ENCODE measurements around the gene LRMDA. TPM values are rescaled to one million over a fixed set of nuclear protein-coding genes. Genes with fewer than 3 reads are reported as not detected.

Gene LRMDA
- total RNA-seq, 4 donors from 2014 or later, result 9.8 to 18.6 (median 15.8) TPM

DNA sequence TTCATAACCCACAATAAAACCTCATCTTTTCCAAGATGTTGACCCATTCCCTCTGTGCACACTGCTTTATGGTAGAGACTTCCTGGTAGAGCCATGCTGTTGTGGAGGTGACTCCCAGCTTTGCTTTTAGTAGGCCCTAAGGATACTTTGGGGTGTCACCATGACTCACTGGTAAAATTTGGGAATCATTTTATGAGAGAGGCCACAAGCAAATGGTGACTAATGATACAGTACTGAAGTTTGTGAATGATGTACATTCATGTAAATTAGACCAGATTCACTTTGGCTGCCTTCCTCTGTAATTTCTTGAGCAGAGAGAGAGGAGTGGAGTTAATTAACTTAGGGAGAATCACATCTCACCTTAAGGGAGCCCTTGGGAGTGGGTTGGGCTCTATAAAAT lies 686.5 kb downstream of the LRMDA start:
- H3K27me3 ChIP-seq, result no peaks in the 10 kb centered on the region
- no peak overlapping the region for H3K27ac ChIP-seq
- no peaks in the 10 kb centered on the region for H3K9me3 ChIP-seq
- no peaks in the 10 kb centered on the region for H3K4me1 ChIP-seq
- H3K36me3 ChIP-seq, result no peaks in the 10 kb centered on the region
- no peak overlapping the region for H3K4me3 ChIP-seq
- no peak for TF ChIP-seq POLR2A (IDR thresholded peaks at IDR 0.05)
- TF ChIP-seq, protein P1, sequence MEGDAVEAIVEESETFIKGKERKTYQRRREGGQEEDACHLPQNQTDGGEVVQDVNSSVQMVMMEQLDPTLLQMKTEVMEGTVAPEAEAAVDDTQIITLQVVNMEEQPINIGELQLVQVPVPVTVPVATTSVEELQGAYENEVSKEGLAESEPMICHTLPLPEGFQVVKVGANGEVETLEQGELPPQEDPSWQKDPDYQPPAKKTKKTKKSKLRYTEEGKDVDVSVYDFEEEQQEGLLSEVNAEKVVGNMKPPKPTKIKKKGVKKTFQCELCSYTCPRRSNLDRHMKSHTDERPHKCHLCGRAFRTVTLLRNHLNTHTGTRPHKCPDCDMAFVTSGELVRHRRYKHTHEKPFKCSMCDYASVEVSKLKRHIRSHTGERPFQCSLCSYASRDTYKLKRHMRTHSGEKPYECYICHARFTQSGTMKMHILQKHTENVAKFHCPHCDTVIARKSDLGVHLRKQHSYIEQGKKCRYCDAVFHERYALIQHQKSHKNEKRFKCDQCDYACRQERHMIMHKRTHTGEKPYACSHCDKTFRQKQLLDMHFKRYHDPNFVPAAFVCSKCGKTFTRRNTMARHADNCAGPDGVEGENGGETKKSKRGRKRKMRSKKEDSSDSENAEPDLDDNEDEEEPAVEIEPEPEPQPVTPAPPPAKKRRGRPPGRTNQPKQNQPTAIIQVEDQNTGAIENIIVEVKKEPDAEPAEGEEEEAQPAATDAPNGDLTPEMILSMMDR (IDR thresholded peaks at IDR 0.05), result no peak
- TF ChIP-seq EP300 (IDR thresholded peaks at IDR 0.05), result no peak
- no peak for DNase-seq (ENCODE audit: low spot score in 2 of 2)

DNA sequence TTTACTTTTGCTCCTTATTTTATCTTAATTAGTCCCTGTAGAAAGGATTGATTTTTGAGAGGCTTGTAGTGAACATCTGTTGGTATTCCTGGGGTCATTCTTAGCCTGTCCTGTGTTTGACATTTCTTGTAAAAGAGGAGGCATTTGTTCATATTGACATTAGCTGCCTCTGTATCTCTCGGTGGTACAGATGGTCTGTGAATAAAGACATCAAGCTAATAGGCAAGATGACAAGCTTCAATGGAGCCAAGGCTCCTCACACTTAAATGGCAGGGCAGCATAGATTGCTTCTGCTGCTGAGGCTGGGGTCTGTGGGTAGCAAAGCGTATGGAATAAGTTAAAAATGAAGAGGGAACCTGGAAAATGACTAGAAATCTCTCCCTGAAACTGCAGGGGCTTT lies 687.6 kb downstream of the LRMDA start:
- Histone ChIP-seq H3K4me3 (no peak overlapping the region), H3K27ac (no peak overlapping the region), H3K9me3 (no peaks in the 10 kb centered on the region), H3K4me1 (no peaks in the 10 kb centered on the region), H3K27me3 (no peaks in the 10 kb centered on the region), H3K36me3 (no peaks in the 10 kb centered on the region)
- no peak for DNase-seq (ENCODE audit: low spot score in 2 of 2)
- 87 to 91% methylated on average over 2 of the region's 2 CpGs for WGBS, 2 donors
- TF ChIP-seq, protein P1 (IDR thresholded peaks at IDR 0.05), result no peak
- TF ChIP-seq EP300 (IDR thresholded peaks at IDR 0.05) (no peak), POLR2A (IDR thresholded peaks at IDR 0.05) (no peak)

DNA sequence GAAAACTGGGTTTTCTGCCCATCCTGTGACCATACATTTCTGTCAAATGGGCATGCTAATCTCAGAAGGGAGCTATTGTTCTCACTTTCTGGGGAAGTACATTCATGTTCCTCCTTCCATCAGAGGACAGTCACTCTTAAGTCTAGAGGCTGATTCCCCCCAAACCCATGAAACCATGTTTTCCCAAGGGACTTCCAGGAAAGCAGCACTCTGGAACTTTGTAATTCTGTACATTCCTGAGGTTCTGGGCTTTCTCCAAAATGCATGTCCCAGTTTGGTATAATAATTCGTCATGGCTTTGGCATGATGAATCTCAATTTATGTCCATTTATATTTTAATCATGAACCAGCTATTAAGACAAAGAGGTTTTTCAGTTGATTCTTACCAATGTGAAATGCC lies 688.1 kb downstream of the LRMDA start:
- no peak overlapping the region for H3K27ac ChIP-seq
- H3K4me1 ChIP-seq, result no peaks in the 10 kb centered on the region
- TF ChIP-seq EP300 (IDR thresholded peaks at IDR 0.05) (no peak), POLR2A (IDR thresholded peaks at IDR 0.05) (no peak)
- TF ChIP-seq, protein P1 (IDR thresholded peaks at IDR 0.05), result no peak
- no peak for DNase-seq (ENCODE audit: low spot score in 2 of 2)
- H3K9me3 ChIP-seq, result no peaks in the 10 kb centered on the region
- no peaks in the 10 kb centered on the region for H3K27me3 ChIP-seq
- no peak overlapping the region for H3K4me3 ChIP-seq
- WGBS, 2 donors, result 45 to 48% methylated on average over 1 of the region's 1 CpG
- no peaks in the 10 kb centered on the region for H3K36me3 ChIP-seq

DNA sequence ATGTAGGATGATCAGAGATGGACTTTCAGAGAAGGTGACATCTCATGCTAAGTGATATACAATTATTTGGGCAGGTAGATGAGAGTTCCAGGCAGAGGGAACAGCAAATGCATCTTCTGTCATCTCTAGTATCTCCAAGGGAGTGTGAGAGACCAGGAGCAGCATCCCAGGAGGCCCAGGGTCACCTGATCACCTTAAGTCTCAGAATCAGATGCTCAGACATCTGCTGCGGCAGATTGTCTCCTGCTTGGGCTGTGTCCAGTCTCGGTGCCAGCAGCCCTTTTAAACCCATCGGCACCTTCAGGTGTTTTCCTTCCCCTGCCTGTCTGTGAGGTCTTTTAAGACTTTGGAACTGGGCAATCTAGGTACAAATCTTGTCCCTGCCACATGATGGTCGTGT lies 690.6 kb downstream of the LRMDA start:
- TF ChIP-seq EP300 (IDR thresholded peaks at IDR 0.05), result no peak
- no peak for TF ChIP-seq POLR2A (IDR thresholded peaks at IDR 0.05)
- TF ChIP-seq, protein P1 (IDR thresholded peaks at IDR 0.05), result no peak
- Histone ChIP-seq H3K4me1 (peaks cover 0 to 5% (median 0%) of the 10 kb centered on the region in 4 donors), H3K27ac (no peak overlapping the region), H3K4me3 (no peak overlapping the region), H3K36me3 (no peaks in the 10 kb centered on the region), H3K9me3 (no peaks in the 10 kb centered on the region), H3K27me3 (no peaks in the 10 kb centered on the region)
- no peak for DNase-seq (ENCODE audit: low spot score in 2 of 2)
- WGBS, 2 donors, result 91 to 95% methylated on average over 4 of the region's 4 CpGs

DNA sequence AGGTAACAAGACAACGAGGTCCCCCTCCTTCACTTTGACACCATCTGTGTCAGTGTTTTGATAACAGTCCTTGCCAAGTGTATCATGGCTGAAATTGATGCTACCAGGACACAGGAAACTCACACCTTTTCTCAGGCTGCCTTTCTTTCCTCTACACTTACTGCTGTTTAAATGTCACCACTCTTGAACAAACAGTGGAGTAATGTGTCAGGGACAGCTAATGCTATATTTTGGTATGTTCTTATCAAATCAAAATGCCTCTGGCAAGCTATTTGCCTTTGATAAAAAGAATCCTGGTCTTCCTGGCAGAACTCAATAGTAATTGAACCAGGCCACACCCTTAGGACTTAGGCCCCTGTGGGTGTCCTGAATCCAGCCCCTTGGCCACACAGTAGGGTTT lies 692.9 kb downstream of the LRMDA start:
- H3K36me3 ChIP-seq, result no peaks in the 10 kb centered on the region
- no peak for DNase-seq (ENCODE audit: low spot score in 2 of 2)
- H3K4me1 ChIP-seq, result peaks cover 0 to 16% (median 0%) of the 10 kb centered on the region in 4 donors
- no peak overlapping the region for H3K27ac ChIP-seq
- no peak overlapping the region for H3K4me3 ChIP-seq
- H3K9me3 ChIP-seq, result no peaks in the 10 kb centered on the region
- no peaks in the 10 kb centered on the region for H3K27me3 ChIP-seq
- no peak for TF ChIP-seq EP300 (IDR thresholded peaks at IDR 0.05)
- no peak for TF ChIP-seq POLR2A (IDR thresholded peaks at IDR 0.05)
- TF ChIP-seq, protein P1 (IDR thresholded peaks at IDR 0.05), result no peak
- WGBS, 2 donors, result 67 to 69% methylated on average over 1 of the region's 1 CpG

All from tibial nerve (tissue), 4 donors.